Activated CD8-positive, alpha-beta memory T cell treated with anti-CD3 and anti-CD28 coated beads, Interleukin-2, amount 10 ng/mL, durations not matched to agents 7 days and 5 days (primary cell): ENCODE measurements around the gene RBBP8NL. TPM values are rescaled to one million over a fixed set of nuclear protein-coding genes. Genes with fewer than 3 reads are reported as not detected.
A peak's percentile ranks its signal among the peaks of the same experiment; 100 is the strongest.

Experiments used
- ATAC-seq: fragments of 150-1000 bp; cut with Tn5 transposase; one replicate; pipeline ENCODE4 v1.10.0; 2021; ENCODE audit warnings: moderate library complexity
- CTCF ChIA-PET: fragments of 350-600 bp; sonication (Branson Sonifier 250); formaldehyde crosslinking; loops from one replicate; lab custom pipeline; 2021; ENCODE audit warnings: antibody characterized with exemption; lab: Charles Lee
- DNase-seq: peaks from one replicate; pipeline ENCODE4 v3.0.0-alpha.2; 2020
- H3K27ac Mint-ChIP-seq: one replicate; pipeline ENCODE4 v1.8.0; 2021; ENCODE audit warnings: mild to moderate bottlenecking, mixed read lengths
- H3K27me3 Mint-ChIP-seq: one replicate; pipeline ENCODE4 v1.8.0; 2021; ENCODE audit warnings: mixed read lengths
- H3K36me3 Mint-ChIP-seq: one replicate; pipeline ENCODE4 v1.8.0; 2021; ENCODE audit warnings: mild to moderate bottlenecking, mixed read lengths
- H3K4me1 Mint-ChIP-seq: one replicate; pipeline ENCODE4 v1.8.0; 2021; ENCODE audit warnings: mixed read lengths
- H3K4me3 Mint-ChIP-seq: one replicate; pipeline ENCODE4 v1.8.0; 2021; ENCODE audit warnings: mild to moderate bottlenecking, moderate library complexity, mixed read lengths
- H3K9me3 Mint-ChIP-seq: one replicate; pipeline ENCODE4 v1.8.0; 2022; ENCODE audit warnings: low read depth, mixed read lengths
- total RNA-seq, 2 experiments: library from RNA; stranded (reverse); gene quantifications; one replicate each; pipeline ENCODE4 v1.2.3, GENCODE V29; 2021

RBBP8NL gene
- total RNA-seq, 2 experiments from 2014 or later, result not detected

- peaks cover 26% of the 10 kb centered on the region for H3K36me3 Mint-ChIP-seq
- H3K4me1 Mint-ChIP-seq, result peaks cover 36% of the 10 kb centered on the region
- no peak overlapping the region for H3K27ac Mint-ChIP-seq
- H3K4me3 Mint-ChIP-seq, result no peak overlapping the region
- DNase-seq (no peak), ATAC-seq (no peak)
- no peaks in the 10 kb centered on the region for H3K9me3 Mint-ChIP-seq
- H3K27me3 Mint-ChIP-seq, result no peaks in the 10 kb centered on the region
- CTCF ChIA-PET, result no interaction called here
Measured at GRCh38 chr20:62389601-62390087, 37.7 kb downstream of the RBBP8NL start.

GRCh38 chr20:62388839-62389600 is 38.3 kb downstream of the RBBP8NL start:
- Mint-ChIP-seq H3K36me3 (peaks cover 26% of the 10 kb centered on the region), H3K27me3 (no peaks in the 10 kb centered on the region), H3K9me3 (no peaks in the 10 kb centered on the region), H3K4me1 (peaks cover 40% of the 10 kb centered on the region), H3K27ac (peak overlapping the region; percentile 9), H3K4me3 (peak overlapping the region; percentile 92)
- CTCF ChIA-PET, result no interaction called here
- DNase-seq, result no peak
- ATAC-seq, result no peak

- Mint-ChIP-seq H3K27me3 (no peaks in the 10 kb centered on the region), H3K36me3 (peaks cover 26% of the 10 kb centered on the region), H3K4me3 (peak overlapping the region; percentile 92), H3K9me3 (no peaks in the 10 kb centered on the region), H3K4me1 (peaks cover 44% of the 10 kb centered on the region), H3K27ac (peak overlapping the region; percentile 92)
- DNase-seq, result no peak
- ATAC-seq, result no peak
- CTCF ChIA-PET, result interaction anchor here (0.7 to 2.0 kb wide), 3 partner anchors 85 to 827 kb away, joined by 3 to 11 read pairs (median 3); partner anchors contain the start of gene ADRM1
Measured at GRCh38 chr20:62387933-62388635, 39.3 kb downstream of the RBBP8NL start.

GRCh38 chr20:62387219-62387913 is 40.0 kb downstream of the RBBP8NL start:
- Mint-ChIP-seq H3K9me3 (no peaks in the 10 kb centered on the region), H3K4me3 (peak overlapping the region; percentile 92), H3K4me1 (peaks cover 48% of the 10 kb centered on the region), H3K27ac (peak overlapping the region; percentile 92), H3K27me3 (no peaks in the 10 kb centered on the region), H3K36me3 (peaks cover 28% of the 10 kb centered on the region)
- CTCF ChIA-PET, result interaction anchor here (0.7 to 2.0 kb wide), 4 partner anchors 85 to 836 kb away, joined by 3 to 11 read pairs (median 3); partner anchors contain the start of gene ADRM1
- DNase-seq (peak; percentile 52), ATAC-seq (no peak)

GRCh38 chr20:62386383-62387218 is 40.7 kb downstream of the RBBP8NL start, which contains the start of gene RPS21:
RPS21 (plus strand) TSS chr20:62387103; CDS start chr20:62387339, 236 bp downstream.
- peak within 1 kb of the TSS; percentile 92 for H3K27ac Mint-ChIP-seq
- ATAC-seq (peak; percentile 94), DNase-seq (peak; percentile 95)
- H3K4me1 Mint-ChIP-seq, result peaks cover 51% of the 10 kb centered on the region
- H3K27me3 Mint-ChIP-seq, result no peaks in the 10 kb centered on the region
- H3K4me3 Mint-ChIP-seq, result peak within 1 kb of the TSS; percentile 92
- H3K36me3 Mint-ChIP-seq, result peaks cover 33% of the 10 kb centered on the region
- CTCF ChIA-PET, result interaction anchor here (0.8 to 2.0 kb wide), 5 partner anchors 19 to 837 kb away, joined by 3 to 11 read pairs (median 3); partner anchors contain the start of genes ADRM1 and LAMA5
- peaks cover 4% of the 10 kb centered on the region for H3K9me3 Mint-ChIP-seq

- H3K27me3 Mint-ChIP-seq, result no peaks in the 10 kb centered on the region
- no peak overlapping the region for H3K4me3 Mint-ChIP-seq
- CTCF ChIA-PET, result interaction anchor here (1.0 to 1.5 kb wide), 10 partner anchors 8 to 372 kb away, joined by 3 to 11 read pairs (median 6); partner anchors contain the start of gene ADRM1
- H3K27ac Mint-ChIP-seq, result peak overlapping the region; percentile 22
- DNase-seq, result peak; percentile 84
- ATAC-seq, result peak; percentile 58
- peaks cover 28% of the 10 kb centered on the region for H3K4me1 Mint-ChIP-seq
- peaks cover 10% of the 10 kb centered on the region for H3K36me3 Mint-ChIP-seq
- peaks cover 4% of the 10 kb centered on the region for H3K9me3 Mint-ChIP-seq
Measured at GRCh38 chr20:62382306-62383198, 44.8 kb downstream of the RBBP8NL start.

GRCh38 chr20:62381842-62382241 is 45.5 kb downstream of the RBBP8NL start:
- Mint-ChIP-seq H3K36me3 (peaks cover 7% of the 10 kb centered on the region), H3K4me3 (no peak overlapping the region), H3K9me3 (peaks cover 4% of the 10 kb centered on the region), H3K27me3 (no peaks in the 10 kb centered on the region), H3K27ac (no peak overlapping the region), H3K4me1 (peaks cover 26% of the 10 kb centered on the region)
- CTCF ChIA-PET, result interaction anchor here (1.1 to 1.4 kb wide), 2 partner anchors 17 to 29 kb away, joined by 3 to 8 read pairs; no protein-coding TSS in a partner anchor
- DNase-seq (no peak), ATAC-seq (no peak)

GRCh38 chr20:62381202-62381797 is 46.0 kb downstream of the RBBP8NL start:
- Mint-ChIP-seq H3K36me3 (peaks cover 7% of the 10 kb centered on the region), H3K4me1 (peaks cover 26% of the 10 kb centered on the region), H3K9me3 (peaks cover 4% of the 10 kb centered on the region), H3K4me3 (no peak overlapping the region), H3K27ac (no peak overlapping the region), H3K27me3 (no peaks in the 10 kb centered on the region)
- CTCF ChIA-PET, result interaction anchor here (1.1 to 1.4 kb wide), 2 partner anchors 16 to 29 kb away, joined by 3 to 8 read pairs; no protein-coding TSS in a partner anchor
- no peak for DNase-seq
- ATAC-seq, result no peak

- Mint-ChIP-seq H3K4me1 (peaks cover 7% of the 10 kb centered on the region), H3K27ac (no peak overlapping the region), H3K27me3 (no peaks in the 10 kb centered on the region), H3K9me3 (peaks cover 4% of the 10 kb centered on the region), H3K4me3 (no peak overlapping the region), H3K36me3 (peaks cover 7% of the 10 kb centered on the region)
- CTCF ChIA-PET, result no interaction called here
- DNase-seq, result no peak
- no peak for ATAC-seq
Measured at GRCh38 chr20:62378215-62378614, 49.1 kb downstream of the RBBP8NL start.

- DNase-seq (no peak), ATAC-seq (no peak)
- no peak overlapping the region for H3K27ac Mint-ChIP-seq
- H3K9me3 Mint-ChIP-seq, result peaks cover 4% of the 10 kb centered on the region
- H3K27me3 Mint-ChIP-seq, result no peaks in the 10 kb centered on the region
- peaks cover 5% of the 10 kb centered on the region for H3K4me1 Mint-ChIP-seq
- CTCF ChIA-PET, result no interaction called here
- peaks cover 7% of the 10 kb centered on the region for H3K36me3 Mint-ChIP-seq
- H3K4me3 Mint-ChIP-seq, result no peak overlapping the region
Measured at GRCh38 chr20:62377615-62378178, 49.6 kb downstream of the RBBP8NL start.

GRCh38 chr20:62377064-62377461 is 50.3 kb downstream of the RBBP8NL start:
- CTCF ChIA-PET, result no interaction called here
- DNase-seq, result no peak
- H3K27me3 Mint-ChIP-seq, result no peaks in the 10 kb centered on the region

More at GRCh38 chr20:62377064-62377461, 50.3 kb downstream of the RBBP8NL start:
- H3K36me3 Mint-ChIP-seq, result peaks cover 4% of the 10 kb centered on the region
- peaks cover 3% of the 10 kb centered on the region for H3K9me3 Mint-ChIP-seq
- no peak for ATAC-seq
- H3K4me1 Mint-ChIP-seq, result peaks cover 3% of the 10 kb centered on the region
- no peak overlapping the region for H3K4me3 Mint-ChIP-seq
- H3K27ac Mint-ChIP-seq, result no peak overlapping the region
